ENCODE measurements around the gene SYNPR.

DNA sequence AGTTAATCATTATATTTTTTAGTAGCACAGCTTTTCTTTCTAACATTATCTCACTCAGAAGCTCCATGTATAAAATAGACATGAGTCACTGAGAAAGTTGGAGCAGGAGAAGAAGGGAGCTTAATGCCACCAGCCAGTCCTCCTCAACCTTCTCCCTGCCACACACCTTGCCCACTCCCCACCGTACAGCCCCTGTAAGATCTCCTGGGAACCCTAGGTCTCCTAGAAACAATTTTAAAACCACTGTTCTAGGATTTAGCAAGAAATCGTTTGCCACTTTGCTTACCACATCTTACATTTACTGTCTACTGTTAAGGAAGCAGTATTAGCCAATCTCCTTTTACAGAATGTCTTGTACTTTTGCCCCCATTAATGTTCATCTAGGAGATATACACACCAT is 204.2 kb downstream of the SYNPR start:
- TF ChIP-seq, protein P1, sequence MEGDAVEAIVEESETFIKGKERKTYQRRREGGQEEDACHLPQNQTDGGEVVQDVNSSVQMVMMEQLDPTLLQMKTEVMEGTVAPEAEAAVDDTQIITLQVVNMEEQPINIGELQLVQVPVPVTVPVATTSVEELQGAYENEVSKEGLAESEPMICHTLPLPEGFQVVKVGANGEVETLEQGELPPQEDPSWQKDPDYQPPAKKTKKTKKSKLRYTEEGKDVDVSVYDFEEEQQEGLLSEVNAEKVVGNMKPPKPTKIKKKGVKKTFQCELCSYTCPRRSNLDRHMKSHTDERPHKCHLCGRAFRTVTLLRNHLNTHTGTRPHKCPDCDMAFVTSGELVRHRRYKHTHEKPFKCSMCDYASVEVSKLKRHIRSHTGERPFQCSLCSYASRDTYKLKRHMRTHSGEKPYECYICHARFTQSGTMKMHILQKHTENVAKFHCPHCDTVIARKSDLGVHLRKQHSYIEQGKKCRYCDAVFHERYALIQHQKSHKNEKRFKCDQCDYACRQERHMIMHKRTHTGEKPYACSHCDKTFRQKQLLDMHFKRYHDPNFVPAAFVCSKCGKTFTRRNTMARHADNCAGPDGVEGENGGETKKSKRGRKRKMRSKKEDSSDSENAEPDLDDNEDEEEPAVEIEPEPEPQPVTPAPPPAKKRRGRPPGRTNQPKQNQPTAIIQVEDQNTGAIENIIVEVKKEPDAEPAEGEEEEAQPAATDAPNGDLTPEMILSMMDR (IDR thresholded peaks at IDR 0.05) = no peak
- no peak for TF ChIP-seq POLR2A (IDR thresholded peaks at IDR 0.05)
